ENCODE data around the gene PDCD11. TPM values are rescaled to one million over a fixed set of nuclear protein-coding genes. Genes with fewer than 3 reads are reported as not detected.

Gene PDCD11
- total RNA-seq, 2 donors from 2014 or later, result 7.2 to 11.2 TPM

DNA sequence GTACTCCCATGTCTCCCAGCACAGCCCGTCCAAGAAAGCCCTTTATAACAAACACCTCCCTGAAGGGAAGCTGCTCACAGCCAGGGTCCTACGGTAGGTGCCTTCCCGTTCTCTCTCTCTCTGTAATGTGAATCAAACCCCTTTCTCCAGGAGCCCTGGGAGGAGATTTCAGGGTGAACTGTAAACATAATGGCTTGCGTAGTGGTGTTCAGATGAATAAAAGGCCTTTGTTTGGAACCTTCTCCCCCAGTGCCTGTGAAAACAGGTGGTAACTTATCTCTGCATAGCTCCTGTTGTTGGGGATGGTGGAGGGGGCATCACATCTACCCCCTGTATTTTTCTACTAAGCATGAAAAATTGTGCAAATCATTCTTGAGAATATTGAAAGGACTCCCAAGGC lies 43.4 kb downstream of the PDCD11 start:
- Histone ChIP-seq H3K36me3 (peaks cover 87% of the 10 kb centered on the region), H3K4me3 (no peak overlapping the region), H3K27ac (no peak overlapping the region)

DNA sequence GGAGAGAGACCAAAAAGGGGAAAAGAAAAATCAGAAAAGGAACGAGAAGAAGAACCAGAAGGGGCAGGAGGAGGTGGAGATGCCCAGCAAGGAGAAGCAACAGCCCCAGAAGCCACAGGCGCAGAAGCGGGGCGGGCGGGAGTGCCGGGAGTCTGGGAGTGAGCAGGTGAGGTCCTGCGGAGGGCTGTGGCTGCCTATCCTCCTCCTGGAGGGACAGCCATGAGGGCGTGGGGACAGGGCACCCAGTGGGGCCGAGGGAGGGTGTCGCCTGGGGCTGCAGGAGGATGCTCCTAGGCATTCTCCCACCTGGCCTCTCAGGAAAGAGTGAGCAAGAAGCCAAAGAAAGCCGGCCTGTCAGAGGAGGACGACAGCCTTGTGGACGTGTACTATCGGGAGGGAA lies 44.0 kb downstream of the PDCD11 start:
- H3K27ac ChIP-seq, result no peak overlapping the region
- peaks cover 87% of the 10 kb centered on the region for H3K36me3 ChIP-seq
- peaks cover 0 to 37% of the 10 kb centered on the region in 2 donors for H3K4me1 ChIP-seq
- no peak overlapping the region for H3K4me3 ChIP-seq
- DNase-seq (ENCODE audit: low spot score), result no peak
- no peaks in the 10 kb centered on the region for H3K9me3 ChIP-seq
- H3K27me3 ChIP-seq, result no peaks in the 10 kb centered on the region
- TF ChIP-seq, protein P1, sequence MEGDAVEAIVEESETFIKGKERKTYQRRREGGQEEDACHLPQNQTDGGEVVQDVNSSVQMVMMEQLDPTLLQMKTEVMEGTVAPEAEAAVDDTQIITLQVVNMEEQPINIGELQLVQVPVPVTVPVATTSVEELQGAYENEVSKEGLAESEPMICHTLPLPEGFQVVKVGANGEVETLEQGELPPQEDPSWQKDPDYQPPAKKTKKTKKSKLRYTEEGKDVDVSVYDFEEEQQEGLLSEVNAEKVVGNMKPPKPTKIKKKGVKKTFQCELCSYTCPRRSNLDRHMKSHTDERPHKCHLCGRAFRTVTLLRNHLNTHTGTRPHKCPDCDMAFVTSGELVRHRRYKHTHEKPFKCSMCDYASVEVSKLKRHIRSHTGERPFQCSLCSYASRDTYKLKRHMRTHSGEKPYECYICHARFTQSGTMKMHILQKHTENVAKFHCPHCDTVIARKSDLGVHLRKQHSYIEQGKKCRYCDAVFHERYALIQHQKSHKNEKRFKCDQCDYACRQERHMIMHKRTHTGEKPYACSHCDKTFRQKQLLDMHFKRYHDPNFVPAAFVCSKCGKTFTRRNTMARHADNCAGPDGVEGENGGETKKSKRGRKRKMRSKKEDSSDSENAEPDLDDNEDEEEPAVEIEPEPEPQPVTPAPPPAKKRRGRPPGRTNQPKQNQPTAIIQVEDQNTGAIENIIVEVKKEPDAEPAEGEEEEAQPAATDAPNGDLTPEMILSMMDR (IDR thresholded peaks at IDR 0.05), result no peak

More for the DNA sequence above, 43.4 kb downstream of the PDCD11 start:
- H3K9me3 ChIP-seq, result no peaks in the 10 kb centered on the region
- TF ChIP-seq, protein P1 (IDR thresholded peaks at IDR 0.05), result no peak
- no peak for DNase-seq (ENCODE audit: low spot score)
- no peaks in the 10 kb centered on the region for H3K27me3 ChIP-seq
- H3K4me1 ChIP-seq, result peaks cover 0 to 31% of the 10 kb centered on the region in 2 donors

- peaks cover 0 to 45% of the 10 kb centered on the region in 2 donors for H3K4me1 ChIP-seq
- peak overlapping the region in 1 of 2 donors; percentile 40 for H3K27ac ChIP-seq
- no peak for DNase-seq (ENCODE audit: low spot score)
- H3K9me3 ChIP-seq, result no peaks in the 10 kb centered on the region
- H3K4me3 ChIP-seq, result no peak overlapping the region
- H3K36me3 ChIP-seq, result peaks cover 84% of the 10 kb centered on the region
- no peaks in the 10 kb centered on the region for H3K27me3 ChIP-seq
- TF ChIP-seq, protein P1 (IDR thresholded peaks at IDR 0.05), result no peak
Observed at GRCh38 chr10:103441206-103441605, 44.8 kb downstream of the PDCD11 start.

DNA sequence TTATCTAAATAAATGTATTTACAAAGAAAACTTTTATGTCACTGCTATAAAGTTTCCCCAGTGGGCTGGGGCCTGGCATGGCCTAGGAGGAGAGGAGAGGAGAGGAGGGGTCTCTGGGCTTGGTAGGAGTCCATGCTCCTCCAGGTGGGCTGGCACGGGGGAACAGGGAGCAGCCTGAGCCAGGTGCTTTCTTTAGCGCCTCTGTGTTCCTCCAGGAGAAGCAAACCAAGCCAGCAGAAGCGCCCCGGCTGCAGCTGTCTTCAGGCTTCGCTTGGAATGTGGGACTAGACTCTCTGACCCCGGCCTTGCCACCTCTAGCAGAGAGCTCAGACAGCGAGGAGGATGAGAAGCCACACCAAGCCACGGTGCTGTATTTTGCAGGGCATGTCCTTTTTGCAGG lies 45.2 kb downstream of the PDCD11 start:
- DNase-seq (ENCODE audit: low spot score), result no peak
- Histone ChIP-seq H3K36me3 (peaks cover 82% of the 10 kb centered on the region), H3K9me3 (no peaks in the 10 kb centered on the region), H3K27ac (peak overlapping the region; percentile 30 to 40), H3K27me3 (no peaks in the 10 kb centered on the region), H3K4me1 (peaks cover 0 to 49% of the 10 kb centered on the region in 2 donors), H3K4me3 (no peak overlapping the region)
- TF ChIP-seq, protein P1 (IDR thresholded peaks at IDR 0.05), result no peak

DNA sequence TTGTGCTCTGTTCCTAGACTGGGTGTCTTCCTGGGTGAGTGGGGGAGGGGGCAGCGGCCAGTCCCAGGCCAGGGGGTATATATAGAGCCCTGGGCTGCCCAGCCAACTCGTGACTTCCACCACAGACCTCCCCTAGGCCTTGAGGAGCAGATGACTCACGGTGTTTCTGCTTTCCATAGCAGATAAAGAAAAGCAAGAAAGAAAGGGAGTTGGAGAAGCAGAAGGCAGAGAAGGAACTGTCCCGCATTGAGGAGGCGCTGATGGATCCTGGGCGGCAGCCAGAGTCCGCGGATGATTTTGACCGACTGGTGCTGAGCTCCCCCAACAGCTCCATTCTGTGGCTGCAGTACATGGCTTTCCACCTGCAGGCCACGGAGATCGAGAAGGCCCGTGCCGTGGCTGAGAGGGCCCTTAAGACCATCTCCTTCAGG lies 45.6 kb downstream of the PDCD11 start:
- no peak overlapping the region for H3K4me3 ChIP-seq
- no peaks in the 10 kb centered on the region for H3K9me3 ChIP-seq
- peaks cover 0 to 54% of the 10 kb centered on the region in 2 donors for H3K4me1 ChIP-seq
- no peaks in the 10 kb centered on the region for H3K27me3 ChIP-seq
- DNase-seq (ENCODE audit: low spot score), result peak; percentile 66
- TF ChIP-seq, protein P1 (IDR thresholded peaks at IDR 0.05), result no peak
- H3K36me3 ChIP-seq, result peaks cover 82% of the 10 kb centered on the region
- peak overlapping the region; percentile 40 to 41 for H3K27ac ChIP-seq

Data from right atrium auricular region (tissue), 2 donors.